NCI-H524 (cell line): ENCODE data around the gene LGALS8.
"Not testable (repeated sequence)": the region's sequence is repeated elsewhere in the genome, so short reads cannot be mapped to it uniquely, and the experiment has no call there.

Experiments used
- DNase-seq, 2 experiments: peaks; one replicate each; lab custom pipeline; 2025; lab: John Stamatoyannopoulos, UW

LGALS8 gene

GRCh38 chr1:236523704-236524141 is at the start of gene LGALS8:
TSS of gene LGALS8 (plus strand) at chr1:236523982. CDS start at chr1:236526071, 2,089 bp downstream.
- DNase-seq = no peak

GRCh38 chr1:236476019-236476418 is 47.8 kb upstream of the LGALS8 start:
- DNase-seq = no peak

- DNase-seq = no peak
Observed at GRCh38 chr1:236480758-236481436, 42.9 kb upstream of the LGALS8 start.

- no peak for DNase-seq
Observed at GRCh38 chr1:236484310-236484971, 39.3 kb upstream of the LGALS8 start.

GRCh38 chr1:236486356-236487002 is 37.3 kb upstream of the LGALS8 start:
- DNase-seq = no peak

- not testable (repeated sequence) for DNase-seq
Observed at GRCh38 chr1:236489161-236489560, 34.6 kb upstream of the LGALS8 start.

GRCh38 chr1:236489710-236490377 is 33.9 kb upstream of the LGALS8 start:
- peak; percentile 12 to 61 for DNase-seq

GRCh38 chr1:236491469-236492136 is 32.2 kb upstream of the LGALS8 start:
- no peak for DNase-seq

- no peak for DNase-seq
Observed at GRCh38 chr1:236492378-236492777, 31.4 kb upstream of the LGALS8 start.

GRCh38 chr1:236494082-236494481 is 29.7 kb upstream of the LGALS8 start:
- no peak for DNase-seq

GRCh38 chr1:236494586-236495466 is 29.0 kb upstream of the LGALS8 start:
- DNase-seq = no peak

- DNase-seq = peak in 1 of 2 experiments; percentile 24
Observed at GRCh38 chr1:236495467-236496112, 28.2 kb upstream of the LGALS8 start.

- no peak for DNase-seq
Observed at GRCh38 chr1:236497908-236498307, 25.9 kb upstream of the LGALS8 start.

GRCh38 chr1:236501093-236501492 is 22.7 kb upstream of the LGALS8 start:
- no peak for DNase-seq

GRCh38 chr1:236502579-236502971 is 21.2 kb upstream of the LGALS8 start:
- no peak for DNase-seq

GRCh38 chr1:236502972-236503639 is 20.7 kb upstream of the LGALS8 start:
- no peak for DNase-seq

- DNase-seq = not testable (repeated sequence)
Observed at GRCh38 chr1:236504338-236504737, 19.4 kb upstream of the LGALS8 start.

- no peak for DNase-seq
Observed at GRCh38 chr1:236507022-236507700, 16.6 kb upstream of the LGALS8 start.

GRCh38 chr1:236508593-236509027 is 15.2 kb upstream of the LGALS8 start:
- DNase-seq = no peak
